ENCODE results near the gene GRK5.

GRCh38 chr10:119447421-119447820 lies 240.1 kb downstream of the GRK5 start:
- TF ChIP-seq CTCF (IDR thresholded peaks at IDR 0.05; ENCODE audit: low read length) (no peak), EZH2 (optimal IDR thresholded peaks at IDR 0.05; ENCODE audit: low read depth, low read length) (no peak)

Measured in MM.1S (cell line).